Measurements from ENCODE around the gene IFNAR1. TPM values are rescaled to one million over a fixed set of nuclear protein-coding genes. Genes with fewer than 3 reads are reported as not detected.

The IFNAR1 gene
- total RNA-seq, 1 donor from 2014 or later, result 42.8 TPM

GRCh38 chr21:33334191-33334590 lies 9.4 kb downstream of the IFNAR1 start:
- TF ChIP-seq CTCF (IDR thresholded peaks at IDR 0.05), result no peak

DNA sequence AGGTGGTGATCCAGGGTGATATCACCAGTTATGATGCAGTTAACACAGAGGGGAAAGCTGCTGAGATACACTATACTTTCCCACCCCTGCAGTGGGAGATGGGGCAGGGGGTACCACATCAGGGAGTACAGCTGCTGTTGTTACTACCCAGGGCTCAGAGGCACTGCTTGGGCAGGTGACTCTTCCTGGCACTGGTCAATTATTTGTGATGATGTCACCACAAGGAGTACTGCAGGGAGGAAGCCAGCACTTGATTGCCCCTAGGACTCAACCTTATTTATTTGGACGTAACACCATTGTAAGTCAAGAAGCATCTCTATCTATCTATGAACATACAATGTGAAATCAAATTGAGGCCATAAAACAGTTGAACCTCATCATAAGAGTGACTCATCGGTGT lies 10.1 kb downstream of the IFNAR1 start:
- no peak for DNase-seq (ENCODE audit: extremely low spot score, unreplicated experiment)
- no peak for TF ChIP-seq CTCF (IDR thresholded peaks at IDR 0.05)
- H3K27me3 Mint-ChIP-seq (ENCODE audit: unreplicated experiment), result no peaks in the 10 kb centered on the region
- H3K4me1 Mint-ChIP-seq (ENCODE audit: unreplicated experiment), result no peaks in the 10 kb centered on the region
- peaks cover 23% of the 10 kb centered on the region for H3K36me3 Mint-ChIP-seq (ENCODE audit: unreplicated experiment)
- H3K27ac Mint-ChIP-seq (ENCODE audit: unreplicated experiment), result no peak overlapping the region
- peaks cover 19% of the 10 kb centered on the region for H3K9me3 Mint-ChIP-seq (ENCODE audit: unreplicated experiment)
- no peak overlapping the region for H3K4me3 Mint-ChIP-seq (ENCODE audit: unreplicated experiment)

More at GRCh38 chr21:33334191-33334590, 9.4 kb downstream of the IFNAR1 start:
- Mint-ChIP-seq H3K27me3 (ENCODE audit: unreplicated experiment) (no peaks in the 10 kb centered on the region), H3K9me3 (ENCODE audit: unreplicated experiment) (peaks cover 19% of the 10 kb centered on the region), H3K4me3 (ENCODE audit: unreplicated experiment) (no peak overlapping the region), H3K27ac (ENCODE audit: unreplicated experiment) (no peak overlapping the region), H3K4me1 (ENCODE audit: unreplicated experiment) (peaks cover 2% of the 10 kb centered on the region), H3K36me3 (ENCODE audit: unreplicated experiment) (peaks cover 23% of the 10 kb centered on the region)
- DNase-seq (ENCODE audit: extremely low spot score, unreplicated experiment), result no peak

GRCh38 chr21:33339135-33339534 lies 14.4 kb downstream of the IFNAR1 start:
- H3K36me3 Mint-ChIP-seq (ENCODE audit: unreplicated experiment), result peaks cover 26% of the 10 kb centered on the region
- H3K4me3 Mint-ChIP-seq (ENCODE audit: unreplicated experiment), result no peak overlapping the region
- H3K27ac Mint-ChIP-seq (ENCODE audit: unreplicated experiment), result no peak overlapping the region
- H3K27me3 Mint-ChIP-seq (ENCODE audit: unreplicated experiment), result no peaks in the 10 kb centered on the region
- no peaks in the 10 kb centered on the region for H3K4me1 Mint-ChIP-seq (ENCODE audit: unreplicated experiment)
- no peak for TF ChIP-seq CTCF (IDR thresholded peaks at IDR 0.05)
- no peak for DNase-seq (ENCODE audit: extremely low spot score, unreplicated experiment)
- H3K9me3 Mint-ChIP-seq (ENCODE audit: unreplicated experiment), result peaks cover 2% of the 10 kb centered on the region

DNA sequence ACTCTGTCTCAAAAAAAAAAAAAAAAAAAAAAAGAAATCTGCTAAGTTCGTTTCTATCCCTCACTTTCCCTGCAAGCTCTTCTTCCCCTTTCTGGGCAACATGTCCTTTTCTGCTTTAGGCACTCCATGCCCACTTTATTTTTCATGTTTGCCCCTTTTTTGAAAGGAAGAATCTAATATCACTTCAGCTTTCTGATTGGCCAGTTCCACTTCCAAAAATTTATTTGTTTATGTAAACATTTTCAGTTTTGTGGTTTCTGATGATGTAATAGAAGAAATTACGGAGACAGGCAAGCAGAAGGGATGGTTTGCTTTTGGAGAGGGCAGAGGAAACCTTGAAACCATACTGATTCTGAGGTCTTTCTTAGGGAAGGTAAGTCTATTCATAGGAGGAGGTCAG lies 15.1 kb downstream of the IFNAR1 start:
- no peaks in the 10 kb centered on the region for H3K27me3 Mint-ChIP-seq (ENCODE audit: unreplicated experiment)
- no peak overlapping the region for H3K4me3 Mint-ChIP-seq (ENCODE audit: unreplicated experiment)
- H3K4me1 Mint-ChIP-seq (ENCODE audit: unreplicated experiment), result no peaks in the 10 kb centered on the region
- H3K9me3 Mint-ChIP-seq (ENCODE audit: unreplicated experiment), result no peaks in the 10 kb centered on the region
- DNase-seq (ENCODE audit: extremely low spot score, unreplicated experiment), result no peak
- no peak overlapping the region for H3K27ac Mint-ChIP-seq (ENCODE audit: unreplicated experiment)
- TF ChIP-seq CTCF (IDR thresholded peaks at IDR 0.05), result no peak
- H3K36me3 Mint-ChIP-seq (ENCODE audit: unreplicated experiment), result peaks cover 26% of the 10 kb centered on the region

DNA sequence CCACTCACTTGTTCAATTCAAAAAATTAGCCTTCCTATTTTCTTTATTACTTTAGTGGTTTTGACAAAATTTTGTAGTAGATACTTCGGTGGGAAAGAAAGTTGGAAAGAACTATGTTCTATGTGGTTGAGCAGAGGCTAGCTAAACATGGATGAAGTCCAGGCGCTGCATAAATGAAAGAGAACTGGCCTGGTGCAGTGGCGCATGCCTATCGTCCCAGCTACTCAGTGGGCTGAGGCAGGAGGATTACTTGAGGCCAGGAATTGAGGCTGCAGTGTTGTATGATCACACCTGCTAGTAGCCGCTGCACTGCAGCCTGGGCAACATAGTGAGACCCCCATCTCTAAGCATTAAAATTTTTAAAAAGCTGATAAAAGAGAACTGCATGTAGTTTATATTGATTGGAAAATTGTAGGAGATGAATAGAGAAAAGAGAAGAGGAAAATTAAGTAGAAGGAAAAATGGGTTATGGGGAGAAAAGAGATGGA lies 21.0 kb downstream of the IFNAR1 start:
- H3K4me3 Mint-ChIP-seq (ENCODE audit: unreplicated experiment), result no peak overlapping the region
- DNase-seq (ENCODE audit: extremely low spot score, unreplicated experiment), result no peak
- no peaks in the 10 kb centered on the region for H3K27me3 Mint-ChIP-seq (ENCODE audit: unreplicated experiment)
- no peak for TF ChIP-seq CTCF (IDR thresholded peaks at IDR 0.05)
- H3K9me3 Mint-ChIP-seq (ENCODE audit: unreplicated experiment), result no peaks in the 10 kb centered on the region
- peaks cover 44% of the 10 kb centered on the region for H3K36me3 Mint-ChIP-seq (ENCODE audit: unreplicated experiment)
- H3K27ac Mint-ChIP-seq (ENCODE audit: unreplicated experiment), result no peak overlapping the region
- no peaks in the 10 kb centered on the region for H3K4me1 Mint-ChIP-seq (ENCODE audit: unreplicated experiment)
